Stimulated activated CD8-positive, alpha-beta memory T cell treated with anti-CD3 and anti-CD28 coated beads, Interleukin-15, amount 100 ng/mL, for 1 hour (primary cell): Measurements from ENCODE around the gene UNC13D.
"Not testable (repeated sequence)": the region's sequence is repeated elsewhere in the genome, so short reads cannot be mapped to it uniquely, and the experiment has no call there.

ENCODE experiments used
- DNase-seq: peaks from one replicate; pipeline ENCODE4 v3.0.0-alpha.2; 2020; ENCODE audit warnings: low read depth

The UNC13D gene

GRCh38 chr17:75820094-75821080 lies 23.8 kb downstream of the UNC13D start:
- DNase-seq: no peak

- no peak for DNase-seq
Observed at GRCh38 chr17:75819678-75820077, 24.5 kb downstream of the UNC13D start.

- no peak for DNase-seq
Observed at GRCh38 chr17:75819116-75819515, 25.1 kb downstream of the UNC13D start.

GRCh38 chr17:75818326-75818885 lies 25.8 kb downstream of the UNC13D start:
- DNase-seq: no peak

- DNase-seq: no peak
Observed at GRCh38 chr17:75817571-75817970, 26.6 kb downstream of the UNC13D start.

- DNase-seq: no peak
Observed at GRCh38 chr17:75816693-75817092, 27.5 kb downstream of the UNC13D start.

GRCh38 chr17:75815399-75815798 lies 28.8 kb downstream of the UNC13D start:
- DNase-seq: no peak

- no peak for DNase-seq
Observed at GRCh38 chr17:75814900-75815373, 29.3 kb downstream of the UNC13D start.

- no peak for DNase-seq
Observed at GRCh38 chr17:75814021-75814395, 30.2 kb downstream of the UNC13D start.

- no peak for DNase-seq
Observed at GRCh38 chr17:75813081-75814020, 30.9 kb downstream of the UNC13D start.

- DNase-seq: no peak
Observed at GRCh38 chr17:75812096-75813013, 31.8 kb downstream of the UNC13D start.

- DNase-seq: no peak
Observed at GRCh38 chr17:75811174-75811573, 33.0 kb downstream of the UNC13D start.

GRCh38 chr17:75810756-75811155 lies 33.4 kb downstream of the UNC13D start:
- not testable (repeated sequence) for DNase-seq

- DNase-seq: no peak
Observed at GRCh38 chr17:75810216-75810615, 34.0 kb downstream of the UNC13D start.

- no peak for DNase-seq
Observed at GRCh38 chr17:75809631-75810111, 34.5 kb downstream of the UNC13D start.

GRCh38 chr17:75808905-75809621 lies 35.1 kb downstream of the UNC13D start:
- no peak for DNase-seq

- DNase-seq: no peak
Observed at GRCh38 chr17:75808549-75808904, 35.7 kb downstream of the UNC13D start.

GRCh38 chr17:75807861-75808260 lies 36.3 kb downstream of the UNC13D start:
- DNase-seq: no peak

- no peak for DNase-seq
Observed at GRCh38 chr17:75806822-75807500, 37.2 kb downstream of the UNC13D start.

GRCh38 chr17:75803883-75804282 lies 40.3 kb downstream of the UNC13D start:
- DNase-seq: no peak
